GM19455 (cell line): ENCODE measurements around the gene LMBR1.

Source experiments
- ATAC-seq: cut with Tn5 transposase; IDR thresholded peaks from one replicate; pipeline ENCODE4 v1.9.1; 2021; ENCODE audit not compliant: unreplicated experiment

LMBR1 gene

GRCh38 chr7:156628562-156628961 lies 264.4 kb downstream of the LMBR1 start:
- no peak for ATAC-seq
